Measurements from ENCODE around the gene THAP12.

Gene THAP12

DNA sequence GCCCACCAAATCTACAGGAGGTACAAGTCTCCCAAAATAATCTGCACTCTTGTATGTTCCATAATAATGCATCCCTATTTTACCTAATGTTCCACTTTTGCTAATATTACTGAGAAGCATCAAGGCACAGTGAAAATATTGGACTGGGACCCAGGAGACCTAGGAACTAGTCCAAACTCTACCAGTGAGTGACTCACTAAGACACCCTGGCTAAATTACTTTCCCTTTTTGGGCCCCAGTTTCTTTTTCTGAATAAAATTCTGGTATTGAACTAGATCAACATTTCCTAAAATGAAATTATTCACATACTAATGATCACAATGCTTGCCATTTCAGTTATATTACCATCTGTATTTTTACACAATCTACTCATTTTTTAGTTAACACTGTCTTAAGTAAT lies 19.6 kb downstream of the THAP12 start:
- TF ChIP-seq ZNF274 (IDR thresholded peaks at IDR 0.05; ENCODE audit: low read depth, low read length), result no peak
- no peak overlapping the region for H3K4me3 ChIP-seq (ENCODE audit: low read length)

DNA sequence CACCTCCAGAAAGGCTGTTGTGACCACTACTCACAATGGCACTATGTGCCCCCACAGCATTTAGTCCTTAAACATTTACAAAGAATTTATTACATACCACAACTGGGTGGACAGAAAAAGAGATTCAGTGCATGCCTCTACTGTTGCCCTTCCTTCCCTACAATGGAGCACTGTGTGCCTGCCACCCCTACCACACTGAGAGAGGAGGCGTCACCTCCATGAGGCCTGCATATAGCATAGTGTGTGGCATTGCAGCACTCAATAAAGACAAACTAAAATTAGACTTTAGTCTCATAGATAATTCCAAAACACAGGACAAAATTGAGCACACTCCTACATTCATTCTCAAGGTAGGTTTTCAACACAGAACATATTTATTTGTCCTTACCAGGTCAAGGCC lies 25.8 kb downstream of the THAP12 start:
- no peak overlapping the region for H3K4me3 ChIP-seq (ENCODE audit: low read length)

DNA sequence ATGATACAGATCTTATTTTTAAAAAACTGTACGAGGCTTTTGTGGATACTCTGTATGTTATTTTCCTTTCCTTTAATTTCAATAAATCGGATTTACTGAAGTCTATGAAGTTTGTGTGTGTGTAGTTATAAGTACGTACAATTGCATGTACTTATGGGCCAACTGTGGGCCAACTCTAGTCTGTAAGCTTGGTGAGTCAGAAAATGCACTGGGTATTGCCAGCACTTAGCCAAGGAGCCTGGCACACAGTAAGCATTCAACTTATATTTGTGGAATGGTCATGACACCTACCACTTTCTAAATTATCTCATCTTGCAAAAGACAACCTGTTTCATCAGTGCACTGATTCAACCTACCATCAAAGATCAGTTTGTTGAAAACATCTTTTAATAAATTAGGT lies 32.6 kb downstream of the THAP12 start:
- no peak for TF ChIP-seq ZNF274 (IDR thresholded peaks at IDR 0.05; ENCODE audit: low read depth, low read length)
- H3K4me3 ChIP-seq (ENCODE audit: low read length), result no peak overlapping the region

More for the DNA sequence above, 25.8 kb downstream of the THAP12 start:
- no peak for TF ChIP-seq ZNF274 (IDR thresholded peaks at IDR 0.05; ENCODE audit: low read depth, low read length)

DNA sequence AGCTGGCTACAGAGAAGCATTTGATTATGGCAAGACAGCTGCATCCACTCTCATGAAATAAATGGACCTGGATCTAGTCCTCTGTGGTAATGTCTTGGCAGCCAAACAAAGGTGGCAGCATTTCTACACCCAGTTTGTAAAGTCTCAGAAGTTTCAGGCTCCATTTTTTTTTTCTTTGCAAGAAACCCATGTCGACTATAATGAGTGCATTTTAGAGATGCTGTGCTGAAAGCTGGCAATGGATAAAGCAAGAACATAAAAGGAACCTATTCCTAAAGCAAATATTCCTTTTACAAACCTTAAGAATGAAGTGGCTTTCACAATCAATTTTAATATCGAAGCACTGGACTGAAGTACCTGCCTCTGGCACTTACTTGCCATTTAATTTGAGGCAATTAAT lies 33.5 kb downstream of the THAP12 start:
- no peak for TF ChIP-seq ZNF274 (IDR thresholded peaks at IDR 0.05; ENCODE audit: low read depth, low read length)
- no peak overlapping the region for H3K4me3 ChIP-seq (ENCODE audit: low read length)

DNA sequence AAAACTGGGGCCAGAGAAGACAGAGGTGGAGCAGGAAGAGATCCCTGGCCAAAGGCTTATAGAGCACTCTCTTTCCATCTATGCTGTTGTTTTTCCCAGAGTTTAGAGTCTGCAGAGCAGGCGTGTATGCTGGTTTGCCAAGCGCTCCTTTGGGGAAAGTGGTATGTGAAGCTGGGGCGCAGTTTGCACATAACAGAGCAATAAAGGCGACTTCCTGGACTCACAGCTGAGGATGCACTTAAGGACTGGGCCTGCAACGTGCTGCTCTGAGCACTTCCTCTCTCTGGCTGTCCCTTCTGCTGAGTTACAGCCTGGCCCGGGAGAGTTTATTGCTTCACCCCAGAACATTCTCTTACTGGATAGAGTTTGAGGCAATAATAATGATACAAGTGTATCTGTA lies 41.7 kb downstream of the THAP12 start:
- no peak for TF ChIP-seq ZNF274 (IDR thresholded peaks at IDR 0.05; ENCODE audit: low read depth, low read length)

DNA sequence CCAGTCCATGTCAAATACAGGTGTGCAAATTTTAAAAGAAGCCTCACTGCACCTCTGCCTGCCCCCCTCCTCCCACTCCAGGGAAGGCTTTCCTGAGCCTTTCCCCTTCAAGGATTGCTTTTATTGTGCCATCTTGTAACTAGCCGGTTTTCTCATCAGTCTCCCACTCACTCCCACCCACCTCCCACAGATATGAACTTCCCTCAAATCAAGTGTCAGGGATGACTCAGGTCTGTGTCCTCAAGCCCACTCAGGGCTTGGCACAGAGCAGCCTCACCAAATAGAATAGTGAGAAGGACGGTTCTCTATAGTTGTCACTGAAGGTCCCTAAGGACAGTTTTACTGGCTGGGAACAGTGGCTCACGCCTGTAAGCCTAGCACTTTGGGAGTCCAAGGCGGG lies 43.0 kb downstream of the THAP12 start:
- TF ChIP-seq ZNF274 (IDR thresholded peaks at IDR 0.05; ENCODE audit: low read depth, low read length), result no peak
- no peak overlapping the region for H3K4me3 ChIP-seq (ENCODE audit: low read length)

More for the DNA sequence above, 41.7 kb downstream of the THAP12 start:
- H3K4me3 ChIP-seq (ENCODE audit: low read length), result no peak overlapping the region

DNA sequence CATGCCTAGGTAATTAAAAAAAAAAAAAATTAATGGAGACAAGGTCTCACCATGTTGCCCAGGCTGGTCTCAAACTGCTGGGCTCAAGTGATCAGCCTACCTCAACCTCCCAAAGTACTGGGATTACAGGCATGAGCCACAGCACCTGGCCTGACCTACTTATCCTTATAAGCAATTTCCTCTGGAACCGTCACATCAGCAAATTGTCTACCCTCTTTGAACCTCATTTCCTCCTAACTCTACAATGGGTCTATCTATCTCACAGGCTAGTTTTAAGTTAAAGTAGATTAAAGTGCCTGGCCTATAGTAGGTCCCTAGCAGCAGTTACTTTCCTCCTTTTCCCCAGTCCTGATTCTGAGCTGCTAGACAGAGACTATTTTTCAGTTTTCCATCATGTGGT lies 43.5 kb downstream of the THAP12 start:
- H3K4me3 ChIP-seq (ENCODE audit: low read length), result no peak overlapping the region
- no peak for TF ChIP-seq ZNF274 (IDR thresholded peaks at IDR 0.05; ENCODE audit: low read depth, low read length)

DNA sequence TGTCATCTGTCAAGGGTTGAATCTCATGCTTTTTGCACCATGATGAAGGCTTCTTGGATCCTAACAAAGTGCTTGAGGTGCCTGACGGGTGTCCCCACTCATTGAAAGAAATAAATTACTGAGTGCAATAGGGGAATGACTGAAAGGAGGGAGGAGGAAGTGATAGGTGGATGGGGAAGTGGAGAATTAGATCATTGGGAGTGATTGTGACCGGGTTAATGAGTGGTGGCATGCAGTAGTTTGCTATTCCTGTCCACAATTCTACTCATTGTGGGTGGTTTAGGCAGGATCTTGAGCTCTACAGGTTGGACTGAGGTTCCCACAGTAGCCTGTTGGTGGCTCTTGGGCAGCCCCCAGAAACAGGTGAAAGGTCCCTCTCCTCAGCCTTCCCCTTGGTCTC lies 44.3 kb downstream of the THAP12 start:
- H3K4me3 ChIP-seq (ENCODE audit: low read length), result no peak overlapping the region
- TF ChIP-seq ZNF274 (IDR thresholded peaks at IDR 0.05; ENCODE audit: low read depth, low read length), result no peak

DNA sequence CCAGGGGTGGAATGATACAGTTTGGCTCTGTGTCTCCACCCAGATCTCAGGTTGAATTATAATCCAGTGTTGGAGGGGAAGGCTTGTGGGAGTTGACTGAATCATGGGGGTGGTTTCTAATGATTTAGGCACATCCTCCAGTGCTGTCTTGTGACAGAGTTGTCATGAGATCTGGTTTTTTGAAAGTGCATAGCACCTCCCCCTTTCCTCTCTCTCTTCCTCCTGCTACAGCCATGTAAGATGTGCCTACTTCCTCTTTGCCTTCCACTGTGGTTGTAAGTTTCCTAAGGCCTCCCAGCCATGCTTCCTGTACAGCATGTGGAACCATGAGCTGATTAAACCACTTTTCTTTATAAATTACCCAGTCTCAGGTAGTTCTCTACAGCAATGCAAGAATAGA lies 45.1 kb downstream of the THAP12 start:
- no peak overlapping the region for H3K4me3 ChIP-seq (ENCODE audit: low read length)
- no peak for TF ChIP-seq ZNF274 (IDR thresholded peaks at IDR 0.05; ENCODE audit: low read depth, low read length)

DNA sequence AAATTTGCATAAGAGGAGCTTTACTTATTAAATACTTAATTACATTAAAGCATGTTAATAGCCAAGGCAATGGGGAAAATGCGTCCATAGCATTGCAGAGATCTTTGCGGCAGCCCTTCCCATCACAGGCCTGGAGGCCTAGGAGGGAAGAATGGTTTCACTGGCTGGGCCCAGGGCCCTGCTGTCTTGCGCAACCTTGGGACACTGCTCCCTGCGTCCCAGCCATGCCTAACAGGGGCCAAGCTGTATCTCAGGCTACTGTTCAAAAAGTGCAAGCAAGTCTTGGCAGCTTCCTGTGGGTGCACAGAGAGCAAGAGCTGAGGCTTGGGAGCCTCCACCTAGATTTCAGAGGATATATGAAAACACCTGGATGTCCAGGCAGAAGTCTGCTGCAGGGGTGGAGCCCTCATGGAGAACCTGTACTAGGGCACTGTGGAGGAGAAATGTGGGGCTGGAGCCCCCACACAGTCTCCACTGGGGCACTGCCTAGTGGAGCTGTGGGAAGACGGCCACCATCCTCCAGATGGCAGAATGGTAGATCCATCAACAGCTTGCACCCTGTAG lies 46.0 kb downstream of the THAP12 start:
- no peak for TF ChIP-seq ZNF274 (IDR thresholded peaks at IDR 0.05; ENCODE audit: low read depth, low read length)
- H3K4me3 ChIP-seq (ENCODE audit: low read length), result no peak overlapping the region

DNA sequence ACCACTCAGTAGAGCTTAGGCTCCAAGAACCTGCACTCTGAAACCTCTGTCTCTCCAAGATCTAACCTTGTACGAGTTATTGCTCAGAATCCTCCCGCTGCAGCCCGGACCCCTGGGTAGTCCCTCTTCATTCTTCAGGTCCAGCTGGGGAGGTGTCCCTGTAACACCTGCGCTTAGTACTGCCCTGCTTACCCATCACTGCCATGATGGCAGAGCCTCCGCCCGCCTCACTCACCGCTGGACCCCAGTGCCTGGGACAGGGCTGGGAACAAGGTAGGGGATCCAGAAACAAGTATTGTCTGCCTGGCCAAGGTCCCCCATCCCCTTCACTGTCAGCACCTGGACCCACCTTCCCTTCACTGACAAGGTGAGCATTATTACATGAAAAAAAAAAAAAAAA lies 50.3 kb downstream of the THAP12 start:
- no peak for TF ChIP-seq ZNF274 (IDR thresholded peaks at IDR 0.05; ENCODE audit: low read depth, low read length)

DNA sequence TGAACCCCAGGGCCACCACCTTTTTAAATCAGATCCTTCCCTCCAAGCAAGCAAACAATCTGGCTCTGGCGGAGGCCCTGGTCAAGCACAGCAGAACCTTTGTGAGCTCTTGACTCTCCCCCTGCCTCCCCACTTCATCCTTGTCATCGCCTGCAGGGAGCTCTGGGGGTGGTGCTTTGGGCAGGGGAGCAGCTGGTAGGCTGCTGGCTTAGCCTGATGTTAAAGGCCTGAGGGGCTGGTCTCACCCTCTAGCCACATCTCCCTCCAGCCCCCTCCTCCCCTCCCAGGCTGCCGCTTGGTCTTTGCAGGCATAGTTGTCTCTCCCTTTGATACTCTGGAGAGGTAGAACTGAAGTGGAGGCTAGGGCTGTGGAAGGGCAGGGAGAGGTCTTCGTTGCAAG lies 50.9 kb downstream of the THAP12 start:
- TF ChIP-seq ZNF274 (IDR thresholded peaks at IDR 0.05; ENCODE audit: low read depth, low read length), result no peak

More for the DNA sequence above, 50.3 kb downstream of the THAP12 start:
- no peak overlapping the region for H3K4me3 ChIP-seq (ENCODE audit: low read length)

DNA sequence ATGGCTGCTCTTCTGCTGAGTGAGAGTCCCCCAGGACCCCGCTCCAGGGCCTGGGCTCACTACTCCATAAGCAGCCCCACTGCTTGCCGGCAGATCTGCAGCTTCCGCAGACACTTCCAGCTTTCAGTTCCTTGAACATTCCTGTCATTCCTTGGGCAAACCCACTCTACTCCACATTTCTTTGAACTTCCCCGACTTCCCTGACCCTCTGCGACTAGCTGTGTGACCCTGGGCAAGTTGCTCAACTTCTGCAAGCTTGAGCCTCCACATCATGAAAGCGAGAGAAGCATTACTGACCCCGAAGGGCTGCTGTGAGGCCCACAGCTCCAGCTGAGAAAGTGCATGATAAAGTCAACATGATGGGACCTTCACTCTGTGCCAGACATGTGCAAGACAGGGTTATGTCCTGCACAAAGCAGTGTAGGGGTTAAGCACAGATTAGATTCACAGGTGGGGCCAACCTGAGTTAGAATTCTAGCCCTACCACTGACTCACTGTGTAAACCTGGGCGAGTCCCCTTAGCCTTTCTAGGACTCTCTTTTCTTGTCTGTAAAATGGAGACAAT lies 51.8 kb downstream of the THAP12 start:
- TF ChIP-seq ZNF274 (IDR thresholded peaks at IDR 0.05; ENCODE audit: low read depth, low read length), result no peak
- H3K4me3 ChIP-seq (ENCODE audit: low read length), result no peak overlapping the region

More for the DNA sequence above, 50.9 kb downstream of the THAP12 start:
- no peak overlapping the region for H3K4me3 ChIP-seq (ENCODE audit: low read length)

DNA sequence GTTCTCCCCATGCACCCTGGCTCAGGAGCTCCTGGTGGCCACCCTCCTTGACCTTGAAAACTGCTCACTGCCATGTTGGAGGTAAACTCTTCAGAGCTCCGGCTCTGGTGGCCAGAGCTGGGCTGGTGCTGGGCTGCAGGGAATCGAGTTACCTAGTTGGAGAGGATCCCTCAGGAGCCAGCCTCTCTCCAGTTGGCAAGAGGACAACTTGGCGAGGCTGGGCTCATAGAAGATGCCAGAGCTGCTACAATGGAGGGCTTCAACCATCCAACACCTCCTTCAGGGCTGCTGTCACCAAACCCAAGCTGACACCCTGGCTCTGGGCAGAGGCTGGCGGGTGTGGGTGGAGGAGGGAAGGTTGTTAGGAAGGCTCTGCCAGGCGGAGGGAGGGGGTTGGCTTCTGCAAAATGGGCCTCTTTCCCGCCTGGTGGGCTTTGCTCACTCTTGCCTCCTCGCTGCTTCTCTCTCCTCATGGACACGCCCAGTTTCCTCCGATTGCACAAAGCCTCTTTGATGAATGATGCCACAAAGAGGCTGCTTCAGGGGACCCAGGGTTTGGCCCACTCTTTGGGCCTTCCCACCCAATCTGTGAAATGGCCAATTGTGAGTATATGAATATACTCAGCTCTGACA lies 53.1 kb downstream of the THAP12 start:
- TF ChIP-seq ZNF274 (IDR thresholded peaks at IDR 0.05; ENCODE audit: low read depth, low read length), result no peak
- no peak overlapping the region for H3K4me3 ChIP-seq (ENCODE audit: low read length)

DNA sequence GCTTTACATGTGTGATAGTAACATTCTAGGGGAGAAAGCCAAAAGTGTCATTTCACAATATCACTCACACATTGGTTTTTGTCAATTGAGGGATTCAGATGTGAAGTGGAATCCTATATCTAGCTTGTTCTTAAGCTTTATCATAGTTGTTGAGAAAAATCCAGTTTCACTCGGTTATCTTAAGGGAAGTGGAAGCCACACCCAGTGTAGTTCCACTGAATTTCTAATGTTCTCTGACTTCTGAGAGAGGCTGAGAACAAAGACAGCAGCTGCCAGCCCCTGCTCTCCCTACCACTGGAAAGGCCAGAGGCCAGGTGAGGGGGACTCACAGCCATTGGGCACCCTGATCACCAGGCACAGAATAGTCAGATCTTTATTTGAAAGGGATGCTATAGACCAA lies 53.7 kb downstream of the THAP12 start:
- no peak for TF ChIP-seq ZNF274 (IDR thresholded peaks at IDR 0.05; ENCODE audit: low read depth, low read length)
- no peak overlapping the region for H3K4me3 ChIP-seq (ENCODE audit: low read length)

All from GM08714 (cell line).